WI38 (cell line): ENCODE results near the gene MGMT.

Experiments
- H3K4me3 ChIP-seq: 2 replicates; pipeline ENCODE4 v1.5.1; 2011; ENCODE audit warnings: low read depth, mild to moderate bottlenecking, control low read depth, low read length
- TF ChIP-seq, protein P1 (sequence below): IDR thresholded peaks from 2 replicates; pipeline ENCODE4 v1.5.1; 2012; ENCODE audit warnings: low read depth, mild to moderate bottlenecking, control low read depth, low read length

Gene MGMT

DNA sequence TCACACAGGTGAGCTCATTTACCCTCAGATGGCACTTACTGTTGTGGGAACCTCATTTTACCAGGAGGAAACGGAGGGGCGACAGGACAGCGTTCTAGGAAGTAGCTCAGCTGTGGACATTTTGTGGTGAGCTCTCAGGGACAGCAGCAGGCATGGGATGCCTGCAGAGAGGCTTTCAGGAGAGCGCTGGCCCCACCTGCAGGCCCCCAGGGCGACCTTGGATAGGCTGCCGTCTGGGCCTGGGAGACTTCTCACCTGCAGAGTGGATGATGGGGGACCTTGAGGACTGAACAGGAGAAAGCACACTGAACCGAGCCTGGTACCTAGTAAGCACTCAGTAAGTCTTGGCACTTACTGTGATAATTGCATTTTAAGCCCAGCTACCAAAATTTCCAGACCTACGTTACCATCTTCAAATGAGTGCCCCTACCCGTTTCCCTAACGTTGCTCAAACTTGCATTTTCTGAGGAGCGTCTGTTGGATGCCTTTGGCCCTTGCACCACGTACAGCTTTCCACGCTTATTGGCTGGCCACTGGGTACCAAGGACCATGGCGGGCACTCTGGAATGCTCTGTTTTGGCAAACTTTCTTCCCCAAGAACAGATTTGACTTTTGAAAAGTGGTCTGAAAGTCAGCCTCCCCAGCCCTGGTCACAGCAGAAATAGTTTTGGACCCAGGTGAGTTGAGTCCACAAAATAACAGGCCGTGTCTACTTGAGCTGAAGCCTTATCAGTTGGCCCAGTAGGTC is 273.7 kb downstream of the MGMT start:
- TF ChIP-seq, protein P1, sequence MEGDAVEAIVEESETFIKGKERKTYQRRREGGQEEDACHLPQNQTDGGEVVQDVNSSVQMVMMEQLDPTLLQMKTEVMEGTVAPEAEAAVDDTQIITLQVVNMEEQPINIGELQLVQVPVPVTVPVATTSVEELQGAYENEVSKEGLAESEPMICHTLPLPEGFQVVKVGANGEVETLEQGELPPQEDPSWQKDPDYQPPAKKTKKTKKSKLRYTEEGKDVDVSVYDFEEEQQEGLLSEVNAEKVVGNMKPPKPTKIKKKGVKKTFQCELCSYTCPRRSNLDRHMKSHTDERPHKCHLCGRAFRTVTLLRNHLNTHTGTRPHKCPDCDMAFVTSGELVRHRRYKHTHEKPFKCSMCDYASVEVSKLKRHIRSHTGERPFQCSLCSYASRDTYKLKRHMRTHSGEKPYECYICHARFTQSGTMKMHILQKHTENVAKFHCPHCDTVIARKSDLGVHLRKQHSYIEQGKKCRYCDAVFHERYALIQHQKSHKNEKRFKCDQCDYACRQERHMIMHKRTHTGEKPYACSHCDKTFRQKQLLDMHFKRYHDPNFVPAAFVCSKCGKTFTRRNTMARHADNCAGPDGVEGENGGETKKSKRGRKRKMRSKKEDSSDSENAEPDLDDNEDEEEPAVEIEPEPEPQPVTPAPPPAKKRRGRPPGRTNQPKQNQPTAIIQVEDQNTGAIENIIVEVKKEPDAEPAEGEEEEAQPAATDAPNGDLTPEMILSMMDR: no peak
- no peak overlapping the region for H3K4me3 ChIP-seq

DNA sequence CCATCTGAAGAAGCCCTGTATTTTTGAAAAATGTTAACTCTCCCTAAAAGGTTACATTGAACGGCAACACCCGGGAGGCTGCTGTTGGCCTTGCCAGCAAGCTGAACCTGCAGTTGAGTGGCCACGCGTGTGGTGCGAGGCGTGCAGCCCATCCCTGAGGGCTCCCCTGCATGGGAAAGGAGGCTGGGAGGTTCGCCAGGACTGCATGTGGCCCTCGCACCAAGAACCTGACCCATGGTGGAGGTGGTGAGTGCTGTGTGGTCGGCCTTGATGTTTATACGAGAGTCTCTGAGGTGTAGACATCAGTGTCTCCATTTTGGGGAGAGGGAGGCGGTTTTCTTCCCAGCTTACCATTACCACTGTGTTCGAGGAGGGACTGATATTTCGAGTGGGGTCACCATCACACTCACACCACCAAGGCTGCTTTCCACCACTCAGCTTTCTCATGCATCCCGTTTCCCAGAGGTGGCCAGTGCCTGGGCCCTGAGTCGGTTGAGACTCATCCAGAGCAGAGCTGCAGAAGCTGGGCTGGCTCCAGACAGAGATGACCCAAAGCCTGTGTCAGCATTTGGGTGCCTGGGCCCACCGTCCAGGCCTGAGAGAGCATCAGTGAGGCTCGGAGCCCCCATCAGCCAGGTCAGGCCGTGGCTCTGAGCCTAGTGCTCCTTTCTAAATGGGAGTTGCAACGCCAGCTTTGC is 274.4 kb downstream of the MGMT start:
- no peak overlapping the region for H3K4me3 ChIP-seq
- TF ChIP-seq, protein P1: no peak

DNA sequence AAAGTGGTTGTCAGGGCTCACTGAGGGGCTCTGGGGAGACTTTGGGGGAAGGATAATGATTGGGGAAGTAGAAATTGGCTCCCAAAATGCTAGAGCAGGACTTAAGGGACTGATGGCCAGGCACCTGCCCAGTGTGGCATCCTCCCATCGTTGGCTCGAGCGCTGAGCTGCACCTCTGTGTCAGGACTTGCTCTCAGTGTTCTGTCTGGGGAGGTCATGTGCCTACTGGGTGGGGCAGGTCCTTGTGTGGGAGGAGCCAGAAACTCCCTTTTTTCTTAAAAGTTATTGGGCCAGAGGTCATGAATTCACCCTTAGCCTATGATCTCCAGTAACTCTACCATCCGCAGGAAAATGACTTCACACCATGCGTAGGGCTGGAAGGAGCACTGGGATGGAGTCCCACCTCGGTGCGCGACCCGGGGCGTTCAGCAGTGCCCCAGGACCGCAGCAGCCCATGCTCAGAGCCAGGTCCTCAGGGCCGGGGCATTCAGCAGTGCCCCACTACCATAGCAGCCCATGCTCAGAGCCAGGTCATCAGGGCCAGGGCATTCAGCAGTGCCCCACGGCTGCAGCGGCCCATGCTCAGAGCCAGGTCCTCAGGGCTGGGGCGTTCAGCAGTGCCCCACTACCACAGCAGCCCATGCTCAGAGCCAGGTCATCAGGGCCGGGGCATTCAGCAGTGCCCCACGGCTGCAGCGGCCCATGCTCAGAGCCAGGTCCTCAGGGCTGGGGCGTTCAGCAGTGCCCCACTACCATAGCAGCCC is 275.1 kb downstream of the MGMT start:
- TF ChIP-seq, protein P1: no peak
- no peak overlapping the region for H3K4me3 ChIP-seq

DNA sequence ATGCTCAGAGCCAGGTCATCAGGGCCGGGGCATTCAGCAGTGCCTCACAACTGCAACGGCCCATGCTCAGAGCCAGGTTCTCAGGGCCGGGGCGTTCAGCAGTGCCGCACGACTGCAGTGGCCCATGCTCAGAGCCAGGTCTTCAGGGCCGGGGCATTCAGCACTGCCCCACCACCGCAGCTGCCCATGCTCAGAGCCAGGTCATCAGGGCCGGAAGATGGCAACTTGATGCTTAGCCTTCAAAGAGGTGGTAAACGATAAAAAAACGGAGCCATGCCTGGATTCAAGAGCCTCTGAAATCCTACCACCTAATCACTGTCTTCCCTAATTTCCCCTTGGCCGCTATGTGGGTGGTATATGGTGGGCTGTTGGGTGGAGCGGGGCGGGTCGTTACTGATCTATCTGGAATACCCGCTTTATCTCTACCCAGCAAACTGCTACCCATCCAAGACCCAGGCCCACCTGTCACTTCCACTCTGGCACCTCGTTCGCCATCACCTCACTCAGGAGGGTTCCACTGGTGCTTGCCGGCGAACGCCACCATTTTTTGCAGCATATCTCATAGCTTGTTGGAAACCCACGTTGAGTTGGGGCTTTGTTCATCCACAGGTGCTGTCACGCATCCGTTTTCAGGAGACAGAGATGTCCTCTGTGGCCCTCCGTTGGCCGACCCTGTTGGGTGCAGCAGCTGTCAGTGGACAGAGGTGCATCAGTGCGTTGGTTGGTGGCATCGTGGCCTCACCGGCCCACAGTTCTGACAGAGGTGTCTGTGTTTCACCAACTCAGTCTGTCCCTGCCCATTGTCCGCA is 275.9 kb downstream of the MGMT start:
- TF ChIP-seq, protein P1: no peak
- no peak overlapping the region for H3K4me3 ChIP-seq

DNA sequence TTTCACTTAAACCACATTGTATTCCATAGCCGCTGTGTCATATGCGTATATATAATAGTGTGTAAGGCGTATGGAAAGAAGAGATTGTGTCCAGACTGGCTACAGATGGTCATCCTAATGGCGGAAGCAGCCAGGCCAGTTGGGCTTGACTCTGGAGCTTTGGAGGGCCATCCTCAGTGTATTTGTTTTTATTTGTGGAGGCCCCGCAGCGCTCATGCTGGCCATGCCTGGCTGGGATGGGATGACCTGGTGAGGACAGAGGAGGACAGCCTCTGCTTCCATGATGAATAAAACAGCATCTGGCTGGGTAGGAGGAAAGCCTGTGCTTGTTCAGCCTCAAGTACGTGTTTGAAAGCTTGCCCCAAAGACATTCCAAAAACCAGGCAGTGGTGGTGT is 276.7 kb downstream of the MGMT start:
- no peak overlapping the region for H3K4me3 ChIP-seq

More for the DNA sequence above, 276.7 kb downstream of the MGMT start:
- TF ChIP-seq, protein P1: no peak
